ENCODE results near the gene FAM117A.

FAM117A gene

GRCh38 chr17:49789243-49789578 is 25.3 kb upstream of the FAM117A start:
- H3K4me3 ChIP-seq (ENCODE audit: low read depth, low read length), result peak overlapping the region; percentile 98
- in situ Hi-C loops (cut with HindIII; ENCODE audit: low sequenced_read_pairs), result no loop called here
- TF ChIP-seq, protein P1, sequence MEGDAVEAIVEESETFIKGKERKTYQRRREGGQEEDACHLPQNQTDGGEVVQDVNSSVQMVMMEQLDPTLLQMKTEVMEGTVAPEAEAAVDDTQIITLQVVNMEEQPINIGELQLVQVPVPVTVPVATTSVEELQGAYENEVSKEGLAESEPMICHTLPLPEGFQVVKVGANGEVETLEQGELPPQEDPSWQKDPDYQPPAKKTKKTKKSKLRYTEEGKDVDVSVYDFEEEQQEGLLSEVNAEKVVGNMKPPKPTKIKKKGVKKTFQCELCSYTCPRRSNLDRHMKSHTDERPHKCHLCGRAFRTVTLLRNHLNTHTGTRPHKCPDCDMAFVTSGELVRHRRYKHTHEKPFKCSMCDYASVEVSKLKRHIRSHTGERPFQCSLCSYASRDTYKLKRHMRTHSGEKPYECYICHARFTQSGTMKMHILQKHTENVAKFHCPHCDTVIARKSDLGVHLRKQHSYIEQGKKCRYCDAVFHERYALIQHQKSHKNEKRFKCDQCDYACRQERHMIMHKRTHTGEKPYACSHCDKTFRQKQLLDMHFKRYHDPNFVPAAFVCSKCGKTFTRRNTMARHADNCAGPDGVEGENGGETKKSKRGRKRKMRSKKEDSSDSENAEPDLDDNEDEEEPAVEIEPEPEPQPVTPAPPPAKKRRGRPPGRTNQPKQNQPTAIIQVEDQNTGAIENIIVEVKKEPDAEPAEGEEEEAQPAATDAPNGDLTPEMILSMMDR (IDR thresholded peaks at IDR 0.05; ENCODE audit: low read depth, low read length), result no peak
- DNase-seq (ENCODE audit: low read depth, low spot score), result no peak

DNA sequence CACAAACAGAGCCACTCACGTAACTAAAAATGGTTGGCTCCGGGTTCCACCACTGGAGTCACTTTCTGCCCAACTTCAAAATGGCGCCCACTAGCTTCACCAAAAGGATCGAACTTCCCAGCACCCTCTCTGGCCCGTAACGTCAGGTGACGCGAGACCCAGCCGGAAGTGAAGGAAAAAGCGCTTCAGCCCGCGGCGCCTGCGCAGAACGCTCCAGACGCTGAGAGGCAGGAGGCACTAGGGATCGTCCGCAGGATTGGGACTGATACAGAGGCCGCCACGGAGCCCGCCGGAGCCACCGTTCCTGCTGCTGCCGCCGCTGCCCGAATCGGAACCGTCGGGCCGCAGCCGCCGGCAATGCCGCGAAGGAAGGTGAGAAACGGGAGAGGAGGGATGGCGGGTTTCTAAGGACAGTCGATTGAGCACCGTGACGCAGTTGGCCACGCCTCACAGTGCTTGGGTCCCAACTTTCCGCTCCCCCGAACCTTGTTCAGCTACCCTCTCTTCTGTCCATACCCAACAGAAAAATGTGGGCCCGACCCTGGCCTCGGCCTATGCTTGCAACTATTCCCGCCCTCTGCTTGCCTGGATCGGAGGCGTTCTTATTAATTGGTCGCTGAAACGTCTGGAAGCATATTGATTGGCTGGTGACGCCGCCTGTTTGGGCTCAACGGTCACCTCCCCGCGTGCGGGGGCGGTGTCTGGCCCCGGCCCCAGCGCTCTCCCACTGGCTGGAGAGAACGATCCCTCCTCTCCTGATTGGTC is 24.7 kb upstream of the FAM117A start, which contains the start of gene KAT7:
TSS of gene KAT7 (plus strand) at position 204 of the 765 bp plus-strand sequence. CDS start at position 358, 154 bp downstream.
- in situ Hi-C loops (cut with HindIII; ENCODE audit: low sequenced_read_pairs), result no loop called here
- peak within 1 kb of the TSS; percentile 98 for H3K4me3 ChIP-seq (ENCODE audit: low read depth, low read length)
- TF ChIP-seq, protein P1 (IDR thresholded peaks at IDR 0.05; ENCODE audit: low read depth, low read length), result no peak
- DNase-seq (ENCODE audit: low read depth, low spot score), result peak; percentile 100

- DNase-seq (ENCODE audit: low read depth, low spot score), result no peak
- in situ Hi-C loops (cut with HindIII; ENCODE audit: low sequenced_read_pairs), result no loop called here
- TF ChIP-seq, protein P1 (IDR thresholded peaks at IDR 0.05; ENCODE audit: low read depth, low read length), result no peak
- H3K4me3 ChIP-seq (ENCODE audit: low read depth, low read length), result peak overlapping the region; percentile 98
Measured at GRCh38 chr17:49787884-49788477, 24.1 kb upstream of the FAM117A start.

- no peak overlapping the region for H3K4me3 ChIP-seq (ENCODE audit: low read depth, low read length)
- TF ChIP-seq, protein P1 (IDR thresholded peaks at IDR 0.05; ENCODE audit: low read depth, low read length), result no peak
- in situ Hi-C loops (cut with HindIII; ENCODE audit: low sequenced_read_pairs), result no loop called here
- no peak for DNase-seq (ENCODE audit: low read depth, low spot score)
Measured at GRCh38 chr17:49784636-49785035, 20.7 kb upstream of the FAM117A start.

DNA sequence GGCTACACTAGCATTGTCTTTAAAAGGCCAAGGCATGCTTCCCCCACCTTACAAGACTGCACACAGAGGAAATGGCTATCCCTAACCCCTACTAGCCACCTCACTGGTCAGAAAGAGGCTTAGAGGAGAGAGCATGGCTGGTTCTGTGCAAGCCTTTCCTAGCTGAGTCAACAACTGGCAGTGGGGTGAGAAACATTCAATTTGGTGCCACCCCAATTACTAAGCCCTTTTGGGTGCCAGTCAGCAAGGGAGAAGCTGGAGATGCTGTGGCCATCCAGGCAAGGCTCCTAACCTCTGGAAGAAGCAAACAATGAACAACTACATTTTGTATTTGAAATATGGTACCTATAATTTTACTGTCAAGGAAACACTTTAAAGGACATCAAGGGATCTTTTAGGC is 19.9 kb upstream of the FAM117A start:
- H3K4me3 ChIP-seq (ENCODE audit: low read depth, low read length), result no peak overlapping the region
- in situ Hi-C loops (cut with HindIII; ENCODE audit: low sequenced_read_pairs), result no loop called here
- TF ChIP-seq, protein P1 (IDR thresholded peaks at IDR 0.05; ENCODE audit: low read depth, low read length), result no peak
- no peak for DNase-seq (ENCODE audit: low read depth, low spot score)

DNA sequence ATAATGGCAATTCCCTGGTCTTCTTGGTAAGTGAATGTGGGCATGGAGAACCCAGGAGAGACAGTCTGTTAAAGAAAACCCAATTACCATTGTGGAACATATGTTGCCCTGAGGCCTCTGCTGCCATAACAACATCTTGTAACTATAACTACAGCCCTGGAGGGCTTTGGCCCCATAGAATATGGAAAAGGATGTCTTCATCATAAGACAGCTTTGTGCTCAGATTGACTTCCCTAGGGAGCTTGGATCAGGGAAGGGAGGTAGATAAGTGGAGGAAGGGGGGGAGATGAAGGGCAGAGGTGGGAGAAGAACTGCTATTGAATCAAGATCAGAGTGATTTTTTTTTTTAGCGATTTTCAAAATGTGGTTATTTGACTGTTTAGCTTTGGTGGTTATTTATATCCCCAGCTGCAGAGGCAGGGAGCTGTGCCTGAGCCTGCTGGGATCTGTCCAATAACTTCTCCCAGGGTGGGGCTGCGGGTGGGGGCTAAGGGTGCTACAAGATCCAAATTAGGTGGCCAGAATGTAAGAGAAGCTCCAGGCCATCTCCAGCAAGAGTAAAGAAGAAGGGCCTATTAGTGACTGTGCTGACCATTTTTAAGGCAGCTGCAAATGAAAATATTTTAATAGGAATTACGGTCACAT is 19.3 kb upstream of the FAM117A start:
- no peak for DNase-seq (ENCODE audit: low read depth, low spot score)
- in situ Hi-C loops (cut with HindIII; ENCODE audit: low sequenced_read_pairs), result no loop called here
- H3K4me3 ChIP-seq (ENCODE audit: low read depth, low read length), result no peak overlapping the region
- TF ChIP-seq, protein P1 (IDR thresholded peaks at IDR 0.05; ENCODE audit: low read depth, low read length), result no peak

All from astrocyte of the spinal cord (primary cell).